HG03095 (cell line): Measurements from ENCODE around the gene NCKAP5.

Experiments used
- ATAC-seq: cut with Tn5 transposase; IDR thresholded peaks from one replicate; pipeline ENCODE4 v1.9.1; 2021; ENCODE audit warnings: moderate library complexity; ENCODE audit not compliant: unreplicated experiment

NCKAP5 gene

GRCh38 chr2:133432778-133433177, 135.5 kb downstream of the NCKAP5 start:
- ATAC-seq: no peak

GRCh38 chr2:133431289-133431688, 137.0 kb downstream of the NCKAP5 start:
- no peak for ATAC-seq

GRCh38 chr2:133426791-133427190, 141.5 kb downstream of the NCKAP5 start:
- ATAC-seq: no peak

- ATAC-seq: no peak
Observed at GRCh38 chr2:133425612-133426011, 142.7 kb downstream of the NCKAP5 start.

GRCh38 chr2:133424876-133425275, 143.4 kb downstream of the NCKAP5 start:
- no peak for ATAC-seq

- no peak for ATAC-seq
Observed at GRCh38 chr2:133422931-133423351, 145.3 kb downstream of the NCKAP5 start.

- ATAC-seq: peak; percentile 87
Observed at GRCh38 chr2:133421516-133422324, 146.5 kb downstream of the NCKAP5 start.

- ATAC-seq: no peak
Observed at GRCh38 chr2:133420788-133421187, 147.5 kb downstream of the NCKAP5 start.

- no peak for ATAC-seq
Observed at GRCh38 chr2:133418671-133419070, 149.6 kb downstream of the NCKAP5 start.

GRCh38 chr2:133418021-133418420, 150.2 kb downstream of the NCKAP5 start:
- ATAC-seq: no peak

- ATAC-seq: no peak
Observed at GRCh38 chr2:133417415-133417814, 150.8 kb downstream of the NCKAP5 start.

- ATAC-seq: no peak
Observed at GRCh38 chr2:133416736-133417135, 151.5 kb downstream of the NCKAP5 start.

GRCh38 chr2:133416146-133416545, 152.1 kb downstream of the NCKAP5 start:
- ATAC-seq: no peak

- ATAC-seq: no peak
Observed at GRCh38 chr2:133415210-133415876, 152.9 kb downstream of the NCKAP5 start.

- no peak for ATAC-seq
Observed at GRCh38 chr2:133414486-133415209, 153.6 kb downstream of the NCKAP5 start.

- no peak for ATAC-seq
Observed at GRCh38 chr2:133413863-133414262, 154.4 kb downstream of the NCKAP5 start.

GRCh38 chr2:133412694-133413093, 155.6 kb downstream of the NCKAP5 start:
- no peak for ATAC-seq

- ATAC-seq: no peak
Observed at GRCh38 chr2:133411857-133412256, 156.4 kb downstream of the NCKAP5 start.

GRCh38 chr2:133411101-133411500, 157.2 kb downstream of the NCKAP5 start:
- no peak for ATAC-seq

GRCh38 chr2:133409581-133410285, 158.5 kb downstream of the NCKAP5 start:
- no peak for ATAC-seq

- no peak for ATAC-seq
Observed at GRCh38 chr2:133408671-133409070, 159.6 kb downstream of the NCKAP5 start.
